NK-92 (cell line): Measurements from ENCODE around the gene RIMBP2.

ENCODE experiments used
- DNase-seq: peaks from one replicate; lab custom pipeline; 2025; ENCODE audit not compliant: unreplicated experiment; lab: John Stamatoyannopoulos, UW

Gene RIMBP2

GRCh38 chr12:130428116-130428515 lies 288.0 kb downstream of the RIMBP2 start:
- no peak for DNase-seq

GRCh38 chr12:130427381-130427887 lies 288.7 kb downstream of the RIMBP2 start:
- DNase-seq: no peak

GRCh38 chr12:130425698-130426245 lies 290.3 kb downstream of the RIMBP2 start:
- no peak for DNase-seq

DNA sequence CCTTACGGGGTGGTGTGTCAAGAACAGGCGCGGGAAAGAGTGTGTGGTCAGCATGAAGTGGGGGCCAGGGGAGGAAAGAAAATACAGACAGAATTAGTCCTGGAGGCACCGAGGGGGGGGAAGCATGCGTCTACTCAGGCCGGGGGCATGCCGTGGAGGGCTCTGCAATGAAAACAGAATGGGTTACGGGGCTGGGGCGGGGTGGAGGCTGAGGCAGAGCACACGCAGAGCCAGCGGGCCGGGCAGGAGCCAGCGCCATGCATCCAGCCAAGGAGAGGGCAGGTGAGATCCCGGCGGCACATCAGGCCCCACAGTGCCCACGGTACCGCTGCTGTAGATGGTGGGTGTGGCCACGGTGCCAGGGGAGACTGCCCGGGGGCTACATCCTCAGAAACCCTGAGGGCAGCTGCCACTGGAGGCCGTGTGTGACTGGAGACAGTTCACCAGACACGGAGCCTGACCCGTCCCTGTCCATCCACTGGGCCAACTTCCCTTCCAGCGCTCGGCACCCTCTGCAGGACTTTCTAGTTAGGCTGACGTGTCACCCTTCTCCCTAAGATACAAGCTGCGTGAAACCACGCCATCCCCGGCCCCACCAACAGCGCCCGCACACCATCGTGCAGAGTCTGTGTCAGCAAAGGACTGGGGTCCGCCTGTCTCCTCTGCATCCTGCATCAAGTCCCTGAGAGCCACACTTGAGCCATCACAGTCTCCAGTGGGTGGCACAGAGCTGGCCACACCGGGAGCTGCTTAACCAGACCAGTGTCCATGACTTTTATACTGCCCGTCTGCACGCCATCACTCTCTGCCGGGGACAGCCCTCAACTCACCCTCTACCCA lies 291.0 kb downstream of the RIMBP2 start:
- no peak for DNase-seq

DNA sequence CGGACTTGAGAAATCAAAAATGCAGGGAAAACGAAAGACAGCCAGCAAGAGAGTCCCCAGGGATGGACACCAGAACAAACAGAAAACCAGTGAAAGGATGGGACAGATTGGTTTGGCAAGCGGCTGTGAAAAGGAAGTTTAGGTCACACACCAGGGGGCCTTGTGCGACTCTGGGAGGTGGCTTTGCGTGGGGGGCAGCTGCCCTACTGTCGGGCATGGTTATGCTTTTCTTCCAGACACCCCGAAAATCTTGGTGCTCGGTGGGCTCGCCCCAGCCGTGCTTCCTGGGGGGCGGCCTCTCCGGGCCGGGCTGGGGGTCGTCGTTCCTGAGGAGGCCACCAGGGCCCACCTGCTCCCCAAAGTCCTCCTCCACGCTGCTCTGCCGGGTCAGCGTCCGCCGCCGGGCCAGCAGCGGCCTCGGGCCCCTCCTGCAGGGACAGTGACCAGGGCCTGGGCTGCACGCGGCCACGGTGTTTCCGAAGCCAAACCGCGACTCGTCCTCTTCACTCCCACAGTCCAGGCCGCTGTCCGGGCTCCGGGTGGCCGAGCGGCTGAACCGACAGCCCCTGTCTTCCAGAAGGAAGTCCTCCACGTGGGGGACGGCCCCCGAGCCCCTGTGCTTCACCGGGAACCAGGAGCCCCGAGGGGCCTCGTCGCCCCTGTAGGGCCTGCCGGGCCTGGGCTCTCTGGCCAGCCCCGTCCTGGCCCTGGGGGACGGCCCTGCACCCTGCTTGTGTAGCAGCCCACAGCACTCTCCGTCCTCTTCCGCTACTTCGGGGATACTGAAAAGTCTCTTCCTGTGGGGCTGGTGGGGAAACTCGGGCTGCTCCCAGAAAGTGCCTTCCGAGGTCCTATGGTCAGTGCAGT lies 291.9 kb downstream of the RIMBP2 start:
- DNase-seq: no peak

DNA sequence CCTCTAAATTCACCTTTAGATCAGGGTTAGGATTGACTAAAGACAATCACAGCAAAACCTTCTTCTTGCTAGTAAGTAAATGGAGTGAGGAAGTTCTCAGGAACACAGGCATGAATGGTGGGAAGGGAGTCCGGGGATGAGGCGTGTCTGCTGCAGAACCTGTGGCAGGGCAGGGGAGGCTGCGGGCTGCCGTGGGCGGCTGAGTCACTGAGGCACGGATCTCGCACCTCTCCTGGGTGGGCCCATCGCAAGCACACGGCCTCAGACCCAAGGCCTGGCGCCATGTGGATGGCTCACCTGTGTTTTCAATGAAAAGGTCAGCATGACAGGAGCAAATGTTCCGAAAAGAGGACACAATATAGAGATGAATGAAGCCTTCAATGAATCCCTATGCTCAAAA lies 293.0 kb downstream of the RIMBP2 start:
- no peak for DNase-seq

DNA sequence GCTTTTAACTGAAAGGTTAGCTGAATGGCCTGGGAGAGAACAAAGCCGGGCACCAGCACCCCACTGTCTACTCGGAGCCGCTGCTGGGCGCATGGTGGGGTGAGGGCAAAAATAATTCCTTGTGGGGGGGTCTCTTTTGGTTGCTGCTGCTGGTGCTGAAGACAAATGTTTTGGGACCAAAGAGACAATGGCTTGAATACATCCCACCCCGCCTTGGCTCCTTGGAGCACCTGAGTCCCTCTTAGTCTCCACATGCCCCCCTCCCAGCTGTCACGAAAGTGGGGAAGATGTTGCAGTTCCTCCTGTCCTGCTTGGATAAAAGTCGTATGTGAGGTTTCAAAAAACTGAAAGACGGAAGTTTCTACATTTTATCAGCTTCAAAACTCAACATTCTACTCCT lies 293.4 kb downstream of the RIMBP2 start:
- no peak for DNase-seq

GRCh38 chr12:130421896-130422295 lies 294.2 kb downstream of the RIMBP2 start:
- no peak for DNase-seq

DNA sequence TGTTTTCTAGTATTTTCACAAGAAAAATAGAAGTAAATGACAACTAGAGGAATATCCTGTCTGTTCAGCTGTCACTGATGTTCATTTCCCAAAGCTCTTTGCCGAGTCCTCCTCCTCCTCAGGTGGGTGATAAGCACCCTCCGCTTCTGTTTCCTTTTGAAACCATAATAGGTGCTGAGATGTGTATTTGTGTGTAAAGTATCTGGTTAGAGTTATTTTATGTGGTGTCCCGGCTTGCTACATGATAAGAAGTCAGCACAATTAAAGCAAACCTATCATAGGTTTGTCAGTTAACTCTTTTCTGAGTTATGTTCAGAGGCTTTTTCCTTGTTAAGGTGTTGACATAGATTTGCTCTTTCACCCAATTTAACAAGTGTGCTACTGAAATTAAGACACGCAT lies 296.0 kb downstream of the RIMBP2 start:
- DNase-seq: no peak

GRCh38 chr12:130419116-130419515 lies 297.0 kb downstream of the RIMBP2 start:
- DNase-seq: no peak

- no peak for DNase-seq
Observed at GRCh38 chr12:130418251-130418650, 297.8 kb downstream of the RIMBP2 start.

DNA sequence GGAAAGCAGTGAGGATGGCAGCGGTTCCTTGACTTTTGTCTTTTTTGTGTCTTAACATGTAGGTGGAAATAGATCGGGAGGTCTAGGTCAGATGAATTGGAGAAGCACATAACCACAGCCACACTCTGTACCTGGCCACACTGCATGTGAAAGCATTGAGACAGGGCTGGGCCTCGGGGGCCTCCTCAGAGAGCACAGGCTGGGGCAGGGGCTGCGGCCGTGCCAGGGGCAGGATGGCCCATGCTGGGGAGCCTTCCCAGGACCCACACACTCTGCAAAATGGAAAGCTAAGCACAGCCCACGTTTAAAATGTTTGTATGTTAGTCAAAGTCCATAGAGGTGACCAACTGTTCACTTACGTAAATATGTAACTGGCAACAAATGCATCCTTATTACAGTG lies 301.7 kb downstream of the RIMBP2 start:
- no peak for DNase-seq

- no peak for DNase-seq
Observed at GRCh38 chr12:130413909-130414308, 302.2 kb downstream of the RIMBP2 start.

DNA sequence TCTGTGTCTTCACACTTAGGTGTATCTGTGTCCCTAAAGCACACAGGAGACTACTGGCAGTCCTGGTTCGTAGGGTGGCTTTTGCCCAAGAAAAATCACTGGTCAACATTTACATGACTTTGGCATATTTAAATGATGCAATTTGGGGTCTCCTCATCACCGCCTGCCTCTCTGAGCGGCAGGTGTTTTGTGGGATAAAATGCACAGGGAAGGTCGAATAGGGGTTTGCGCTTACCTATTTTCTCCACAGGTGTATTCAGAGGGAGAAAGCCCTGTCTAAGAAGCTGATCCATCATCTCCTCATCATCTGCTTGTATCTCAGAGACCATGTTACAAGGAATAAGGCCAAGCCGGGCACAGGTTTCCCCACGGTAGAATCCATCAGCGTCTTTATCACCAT lies 303.7 kb downstream of the RIMBP2 start:
- DNase-seq: no peak

DNA sequence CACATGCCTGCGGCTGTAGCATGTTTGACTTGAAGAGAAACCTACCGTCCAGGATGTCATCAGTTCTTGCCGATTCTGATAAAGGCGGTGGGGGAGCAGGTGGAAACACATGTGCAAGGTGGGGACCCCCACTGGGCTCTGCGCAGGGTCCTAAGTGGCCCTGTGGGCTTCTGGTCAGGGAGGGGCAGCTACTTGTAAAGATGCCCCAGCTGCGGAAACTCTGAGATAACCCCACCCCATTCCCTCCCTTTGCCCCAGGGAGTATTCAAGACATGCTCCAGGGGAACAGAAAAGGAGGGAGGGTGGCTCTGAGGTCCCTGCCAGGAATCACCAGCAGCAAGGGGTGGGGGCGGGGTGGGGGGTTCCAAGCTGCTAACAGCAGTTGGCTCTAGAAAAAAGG lies 310.8 kb downstream of the RIMBP2 start:
- DNase-seq: no peak

GRCh38 chr12:130401703-130402102 lies 314.4 kb downstream of the RIMBP2 start:
- DNase-seq: no peak

DNA sequence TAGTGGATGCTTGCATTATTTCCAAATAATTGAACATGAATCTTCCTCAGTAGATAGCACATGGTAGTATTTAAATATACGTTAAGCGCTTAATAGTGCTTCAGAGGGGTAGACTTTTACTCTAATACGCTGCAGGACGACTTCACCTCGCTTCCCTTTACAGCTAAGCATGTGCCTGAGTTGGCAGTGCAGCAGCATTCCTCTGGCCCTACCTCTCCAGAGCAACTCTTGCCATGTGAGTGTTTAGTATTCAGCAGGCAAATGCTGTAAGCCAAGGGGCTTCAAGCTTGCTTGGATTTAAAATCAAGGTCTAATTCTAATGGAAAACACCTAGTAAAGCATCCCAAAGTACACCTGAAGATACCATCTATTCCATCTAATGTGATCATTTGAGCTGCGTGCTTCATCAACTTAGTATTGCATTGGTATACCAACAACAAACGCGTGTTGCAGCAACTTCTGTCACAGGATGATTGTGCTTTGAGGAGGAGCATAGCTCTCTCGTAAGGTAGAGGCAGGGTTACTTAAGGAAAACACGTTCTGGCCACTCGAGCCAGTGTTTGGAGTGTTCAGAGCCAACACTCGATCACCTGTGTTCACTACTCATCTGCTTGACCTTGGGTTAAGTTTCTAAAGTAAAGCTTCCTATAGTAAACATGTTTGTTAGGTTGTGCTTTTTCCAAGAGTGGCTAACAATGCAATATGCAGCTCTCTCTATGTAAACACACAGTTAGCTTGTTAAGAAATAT lies 317.8 kb downstream of the RIMBP2 start:
- no peak for DNase-seq

- no peak for DNase-seq
Observed at GRCh38 chr12:130396667-130397066, 319.4 kb downstream of the RIMBP2 start.

GRCh38 chr12:130394906-130395305 lies 321.2 kb downstream of the RIMBP2 start:
- DNase-seq: no peak

GRCh38 chr12:130391186-130391585 lies 324.9 kb downstream of the RIMBP2 start:
- DNase-seq: no peak

DNA sequence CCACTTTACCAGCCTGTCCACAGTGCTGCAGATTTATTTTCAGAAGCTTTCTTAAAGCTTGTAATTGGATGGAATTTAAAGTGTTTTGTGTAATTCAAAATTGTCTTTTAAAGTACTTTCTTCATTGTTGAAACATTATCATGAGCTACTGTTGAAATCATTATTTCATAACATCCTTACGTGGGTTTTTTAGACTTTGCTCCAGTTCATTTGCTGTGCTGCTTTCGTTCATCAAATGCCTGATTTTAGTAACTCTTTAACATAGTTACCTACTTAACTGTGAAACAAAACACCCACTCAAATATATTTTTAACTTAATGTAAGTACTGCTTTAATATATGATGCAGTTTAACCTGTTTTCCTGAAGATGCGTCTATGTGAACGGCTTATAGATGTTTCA lies 330.9 kb downstream of the RIMBP2 start:
- no peak for DNase-seq
